Naive thymus-derived CD4-positive, alpha-beta T cell (primary cell): ENCODE data around the gene TNNC2. TPM values are rescaled to one million over a fixed set of nuclear protein-coding genes. Genes with fewer than 3 reads are reported as not detected.
"Not testable (repeated sequence)": the region's sequence is repeated elsewhere in the genome, so short reads cannot be mapped to it uniquely, and the experiment has no call there.

Experiments used
- ATAC-seq: fragments of 150-1000 bp; cut with Tn5 transposase; 2 replicates; pipeline ENCODE4 v1.10.0; 2021; ENCODE audit warnings: mild to moderate bottlenecking, moderate library complexity
- CTCF ChIA-PET: fragments of 350-600 bp; sonication (Branson Sonifier 250); formaldehyde crosslinking; loops from one replicate; lab custom pipeline; 2021; ENCODE audit warnings: antibody characterized with exemption; lab: Charles Lee
- POLR2A ChIA-PET: fragments of 350-600 bp; sonication (Branson Sonifier 250); formaldehyde crosslinking; loops from one replicate; lab custom pipeline; 2021; ENCODE audit warnings: antibody characterized with exemption, inconsistent platforms; lab: Charles Lee
- DNase-seq, 9 donors: peaks; one replicate each; pipeline versions ENCODE4 v3.0.0 to v3.0.0-alpha.2; 2020 to 2022; ENCODE audit warnings: mixed read lengths in 1 of 9
- H3K27ac ChIP-seq: one replicate; pipeline ENCODE4 v1.7.0; 2013; ENCODE audit warnings: mild to moderate bottlenecking, low read depth, low read length, moderate library complexity
- H3K27me3 ChIP-seq, 2 donors: one replicate each; pipeline ENCODE4 v1.7.0; 2013; ENCODE audit warnings: low read length in 2 of 2, mild to moderate bottlenecking in 2 of 2, moderate library complexity in 2 of 2; ENCODE audit not compliant: control insufficient read depth in 2 of 2, insufficient read depth in 2 of 2
- H3K36me3 ChIP-seq, 3 experiments: 1 replicate in 2 of 3; 2 replicates in 1 of 3; pipeline ENCODE4 v1.7.0; 2013; ENCODE audit warnings: low read length in 3 of 3, mild to moderate bottlenecking in 3 of 3, moderate library complexity in 1 of 3; ENCODE audit not compliant: insufficient read depth in 3 of 3, control insufficient read depth in 2 of 3
- H3K4me1 ChIP-seq, 2 donors: one replicate each; pipeline ENCODE4 v1.7.0; 2013; ENCODE audit warnings: low read length in 2 of 2, mild to moderate bottlenecking in 2 of 2, moderate library complexity in 1 of 2; ENCODE audit not compliant: control insufficient read depth in 2 of 2, insufficient read depth in 2 of 2
- H3K4me3 ChIP-seq: 2 replicates; pipeline ENCODE4 v1.7.0; 2013; ENCODE audit warnings: mild to moderate bottlenecking, low read length
- H3K9me3 ChIP-seq, 3 experiments: 1 replicate in 2 of 3; 2 replicates in 1 of 3; pipeline ENCODE4 v1.7.0; 2013; ENCODE audit warnings: low read length in 3 of 3; ENCODE audit not compliant: control insufficient read depth in 2 of 3
- H3K27ac Mint-ChIP-seq, 9 donors: one replicate each; pipeline ENCODE4 v1.8.0; 2020 to 2022; ENCODE audit warnings: mixed read lengths in 9 of 9, mild to moderate bottlenecking in 8 of 9, moderate library complexity in 5 of 9, inconsistent platforms in 2 of 9
- H3K27me3 Mint-ChIP-seq, 5 donors: one replicate each; pipeline ENCODE4 v1.8.0; 2021 to 2022; ENCODE audit warnings: mixed read lengths in 5 of 5, mild to moderate bottlenecking in 1 of 5
- H3K36me3 Mint-ChIP-seq, 5 donors: one replicate each; pipeline ENCODE4 v1.8.0; 2020 to 2022; ENCODE audit warnings: mixed read lengths in 5 of 5, mild to moderate bottlenecking in 3 of 5, inconsistent platforms in 1 of 5
- H3K4me1 Mint-ChIP-seq, 7 donors: one replicate each; pipeline ENCODE4 v1.8.0; 2020 to 2022; ENCODE audit warnings: mixed read lengths in 7 of 7, mild to moderate bottlenecking in 3 of 7, inconsistent platforms in 1 of 7
- H3K4me3 Mint-ChIP-seq, 10 donors: one replicate each; pipeline ENCODE4 v1.8.0; 2020 to 2022; ENCODE audit warnings: mild to moderate bottlenecking in 10 of 10, mixed read lengths in 10 of 10, moderate library complexity in 6 of 10, inconsistent platforms in 2 of 10
- H3K9me3 Mint-ChIP-seq, 11 donors: one replicate each; pipeline ENCODE4 v1.8.0; 2020 to 2022; ENCODE audit warnings: mixed read lengths in 11 of 11, mild to moderate bottlenecking in 4 of 11, inconsistent platforms in 1 of 11, moderate library complexity in 1 of 11
- intact Hi-C, 2 donors: fragments of 100-400 bp; cut with micrococcal nuclease; formaldehyde crosslinking; loops; one replicate each; pipeline ENCODE4 v1.15.1; 2023
- polyA plus RNA-seq, 2 donors: library from polyadenylated mRNA; unstranded; fragments of 300-500 nt; fragmentation: Illumina TruSeq; gene quantifications; one replicate each; pipeline ENCODE4 v1.2.3, GENCODE V29; 2021
- total RNA-seq, 6 experiments: library from RNA in 5 of 6; stranded (reverse) in 5 of 6; gene quantifications; 1 replicate in 5 of 6; 2 replicates in 1 of 6; pipeline ENCODE4 v1.2.3 and lab custom pipeline; 2021 to 2026

Gene TNNC2
- total and polyA plus RNA-seq, 7 experiments from 2014 or later: 0.59 to 1.4 TPM; not detected in 5

GRCh38 chr20:45834797-45835161 is 7.7 kb upstream of the TNNC2 start:
- Histone ChIP-seq H3K4me1 (peaks cover 4 to 5% of the 10 kb centered on the region in 2 donors), H3K4me3 (no peak overlapping the region), H3K27ac (no peak overlapping the region), H3K27me3 (no peaks in the 10 kb centered on the region), H3K9me3 (no peaks in the 10 kb centered on the region), H3K36me3 (no peaks in the 10 kb centered on the region)
- CTCF ChIA-PET: no interaction called here
- POLR2A ChIA-PET: interaction anchor here (0.9 to 1.2 kb wide), 3 partner anchors 11 to 46 kb away, joined by 3 to 5 read pairs (median 4); partner anchors contain the start of gene ZSWIM1
- peaks cover 0 to 2% (median 0%) of the 10 kb centered on the region in 5 donors for H3K36me3 Mint-ChIP-seq
- ATAC-seq (no peak), DNase-seq (no peak)
- peak overlapping the region; percentile 62 to 93 (median 66) for H3K4me3 Mint-ChIP-seq
- H3K9me3 Mint-ChIP-seq: no peaks in the 10 kb centered on the region
- peaks cover 6 to 14% (median 9%) of the 10 kb centered on the region in 7 donors for H3K4me1 Mint-ChIP-seq
- intact Hi-C loops: loop anchor here in 1 of 2 donors (1.0 kb wide), 1 partner anchor 23 kb away; the partner anchor contains the start of genes ACOT8 and ZSWIM3
- peaks cover 0 to 17% (median 0%) of the 10 kb centered on the region in 5 donors for H3K27me3 Mint-ChIP-seq
- peak overlapping the region in 2 of 9 donors; percentile 9 to 59 for H3K27ac Mint-ChIP-seq

DNA sequence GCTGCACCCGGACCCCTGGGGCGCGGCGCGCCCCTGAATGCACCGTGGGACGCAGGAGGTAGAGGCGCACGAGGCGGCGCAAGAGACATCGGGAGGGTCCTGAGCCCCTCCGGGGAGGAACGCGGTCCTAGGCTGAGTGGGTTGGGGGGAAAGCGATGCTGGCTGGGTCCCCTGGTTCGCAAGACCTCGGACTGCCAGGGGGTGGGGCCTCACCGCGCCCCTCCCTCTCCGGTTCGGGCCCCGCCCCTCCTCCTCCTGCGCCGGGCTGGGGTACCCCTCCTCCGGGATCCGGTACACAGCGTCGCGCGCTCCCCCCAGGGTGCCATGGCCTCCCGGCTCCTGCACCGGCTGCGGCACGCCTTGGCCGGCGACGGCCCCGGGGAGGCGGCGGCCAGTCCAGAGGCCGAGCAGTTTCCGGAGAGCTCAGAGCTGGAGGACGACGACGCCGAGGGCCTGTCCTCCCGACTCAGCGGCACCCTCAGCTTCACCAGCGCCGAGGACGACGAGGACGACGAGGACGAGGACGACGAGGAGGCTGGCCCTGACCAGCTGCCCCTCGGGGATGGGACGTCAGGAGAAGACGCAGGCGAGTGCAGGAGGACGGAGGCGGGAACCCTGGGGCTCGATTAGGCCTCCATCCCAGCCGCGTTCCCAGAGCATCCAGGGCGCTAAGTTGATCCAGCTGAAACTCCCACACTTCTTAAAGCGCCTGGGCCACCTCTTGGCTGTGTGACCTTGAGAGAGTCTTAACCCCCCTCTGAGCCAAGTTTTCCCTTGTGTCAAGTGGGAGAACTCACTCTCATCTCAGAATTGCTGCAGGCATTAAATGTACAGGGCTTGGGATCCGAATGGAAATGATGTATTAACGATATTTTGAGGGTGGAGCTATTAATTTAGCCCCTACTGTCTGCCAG is 7.0 kb upstream of the TNNC2 start:
- POLR2A ChIA-PET: interaction anchor here (0.9 to 1.2 kb wide), 4 partner anchors 10 to 47 kb away, joined by 3 to 5 read pairs (median 4); partner anchors contain the start of gene ZSWIM1
- Mint-ChIP-seq H3K27ac (peak overlapping the region in 1 of 9 donors; percentile 59), H3K36me3 (peaks cover 0 to 2% (median 0%) of the 10 kb centered on the region in 5 donors), H3K4me1 (peaks cover 6 to 14% (median 9%) of the 10 kb centered on the region in 7 donors), H3K9me3 (no peaks in the 10 kb centered on the region), H3K4me3 (peak overlapping the region; percentile 62 to 95 (median 88)), H3K27me3 (peaks cover 0 to 17% (median 0%) of the 10 kb centered on the region in 5 donors)
- CTCF ChIA-PET: interaction anchor here (1.0 kb wide), 1 partner anchor 10 kb away, joined by 3 read pairs; no protein-coding TSS in a partner anchor
- Histone ChIP-seq H3K36me3 (no peaks in the 10 kb centered on the region), H3K27ac (peak overlapping the region; percentile 59), H3K9me3 (no peaks in the 10 kb centered on the region), H3K27me3 (no peaks in the 10 kb centered on the region), H3K4me3 (peak overlapping the region; percentile 61), H3K4me1 (peaks cover 4 to 5% of the 10 kb centered on the region in 2 donors)
- ATAC-seq (peak; percentile 74), DNase-seq (peak; percentile 28 to 65 (median 42))
- intact Hi-C loops: loop anchor here (1.0 kb wide), 2 partner anchors 22 to 23 kb away; partner anchors contain the start of genes ACOT8 (in 2 of the 2), ZSWIM3 (in 2 of the 2) and UBE2C (in 1 of the 2)

DNA sequence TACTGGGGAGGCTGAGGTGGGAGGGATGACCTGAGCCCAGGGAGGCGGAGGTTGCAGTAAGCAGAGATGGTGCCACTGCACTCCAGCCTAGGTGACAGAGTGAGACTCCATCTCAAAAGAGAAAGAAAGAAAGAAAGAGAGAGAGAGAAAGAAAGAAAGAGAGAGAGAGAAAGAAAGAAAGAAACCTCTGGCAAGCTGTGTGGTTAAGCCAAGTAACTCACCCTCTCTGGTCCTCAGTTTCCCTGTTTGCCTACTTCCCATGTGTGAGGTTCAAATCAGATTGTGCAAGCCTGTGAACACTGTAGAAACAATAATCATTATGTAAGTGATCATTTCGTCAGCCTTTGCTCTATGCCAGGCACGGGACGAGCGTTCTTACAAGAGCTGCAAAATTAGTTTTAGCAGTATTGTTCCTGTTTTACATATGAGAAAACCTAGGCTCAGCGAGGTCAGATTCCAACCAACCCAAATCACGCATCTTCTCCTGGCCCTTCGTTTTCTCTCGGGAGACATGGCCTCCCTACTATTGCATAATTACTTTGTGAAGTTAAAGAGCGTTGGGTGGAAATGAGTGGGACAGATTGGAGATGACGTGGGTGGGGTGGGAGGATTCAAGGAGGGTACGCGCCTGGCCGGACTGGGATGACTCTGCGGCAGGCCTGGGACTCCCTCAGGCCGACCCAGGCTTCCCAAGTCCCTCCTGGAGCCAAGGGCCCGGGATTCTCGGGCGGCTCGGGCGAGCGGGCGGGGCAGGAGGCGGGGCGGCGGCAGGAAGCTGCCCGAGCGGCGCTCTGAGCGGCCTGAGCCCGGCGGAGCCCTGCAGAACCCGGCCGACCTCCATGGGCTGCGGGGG is 6.1 kb upstream of the TNNC2 start, which contains the start of gene SNX21:
SNX21 (plus strand) TSS at position 770 of the 853 bp plus-strand sequence. CDS start 121 bp downstream, outside the sequence.
- no peaks in the 10 kb centered on the region for H3K27me3 ChIP-seq
- H3K4me1 ChIP-seq: peaks cover 4 to 5% of the 10 kb centered on the region in 2 donors
- ATAC-seq (peak; percentile 68), DNase-seq (peak in 6 of 9 donors; percentile 20 to 44 (median 22))
- Mint-ChIP-seq H3K4me3 (peak within 1 kb of the TSS; percentile 81 to 95 (median 88)), H3K36me3 (peaks cover 0 to 2% (median 0%) of the 10 kb centered on the region in 5 donors), H3K9me3 (no peaks in the 10 kb centered on the region), H3K4me1 (peaks cover 6 to 14% (median 9%) of the 10 kb centered on the region in 7 donors), H3K27me3 (peaks cover 0 to 20% (median 0%) of the 10 kb centered on the region in 5 donors), H3K27ac (peak within 1 kb of the TSS in 8 of 9 donors; percentile 26 to 90 (median 80))
- ChIA-PET CTCF (interaction anchor here (1.0 kb wide), 1 partner anchor 9 kb away, joined by 3 read pairs; no protein-coding TSS in a partner anchor), POLR2A (interaction anchor here (0.6 to 1.0 kb wide), 2 partner anchors 16 to 23 kb away, joined by 3 read pairs; no protein-coding TSS in a partner anchor)
- H3K4me3 ChIP-seq: peak within 1 kb of the TSS; percentile 61
- intact Hi-C loops: loop anchor here in 1 of 2 donors (1.0 kb wide), 2 partner anchors 21 to 24 kb away; partner anchors contain the start of genes ACOT8, UBE2C and ZSWIM3
- no peaks in the 10 kb centered on the region for H3K9me3 ChIP-seq
- no peaks in the 10 kb centered on the region for H3K36me3 ChIP-seq
- peak within 1 kb of the TSS; percentile 59 for H3K27ac ChIP-seq

- Mint-ChIP-seq H3K36me3 (peaks cover 0 to 2% (median 0%) of the 10 kb centered on the region in 5 donors), H3K9me3 (no peaks in the 10 kb centered on the region), H3K27ac (peak overlapping the region in 6 of 9 donors; percentile 17 to 90 (median 78)), H3K27me3 (peaks cover 0 to 21% (median 0%) of the 10 kb centered on the region in 5 donors), H3K4me3 (peak overlapping the region; percentile 81 to 95 (median 88)), H3K4me1 (peaks cover 6 to 14% (median 9%) of the 10 kb centered on the region in 7 donors)
- DNase-seq (no peak), ATAC-seq (no peak)
- ChIA-PET CTCF (interaction anchor here (1.0 kb wide), 1 partner anchor 8 kb away, joined by 3 read pairs; no protein-coding TSS in a partner anchor), POLR2A (interaction anchor here (0.6 to 1.0 kb wide), 2 partner anchors 15 to 24 kb away, joined by 3 read pairs; no protein-coding TSS in a partner anchor)
- H3K36me3 ChIP-seq: no peaks in the 10 kb centered on the region
- H3K27me3 ChIP-seq: no peaks in the 10 kb centered on the region
- H3K9me3 ChIP-seq: no peaks in the 10 kb centered on the region
- no peak overlapping the region for H3K27ac ChIP-seq
- peaks cover 4 to 5% of the 10 kb centered on the region in 2 donors for H3K4me1 ChIP-seq
- H3K4me3 ChIP-seq: no peak overlapping the region
- intact Hi-C loops: loop anchor here in 1 of 2 donors (1.0 kb wide), 2 partner anchors 20 to 25 kb away; partner anchors contain the start of genes ACOT8, UBE2C and ZSWIM3
Observed at GRCh38 chr20:45832619-45833018, 5.5 kb upstream of the TNNC2 start.

DNA sequence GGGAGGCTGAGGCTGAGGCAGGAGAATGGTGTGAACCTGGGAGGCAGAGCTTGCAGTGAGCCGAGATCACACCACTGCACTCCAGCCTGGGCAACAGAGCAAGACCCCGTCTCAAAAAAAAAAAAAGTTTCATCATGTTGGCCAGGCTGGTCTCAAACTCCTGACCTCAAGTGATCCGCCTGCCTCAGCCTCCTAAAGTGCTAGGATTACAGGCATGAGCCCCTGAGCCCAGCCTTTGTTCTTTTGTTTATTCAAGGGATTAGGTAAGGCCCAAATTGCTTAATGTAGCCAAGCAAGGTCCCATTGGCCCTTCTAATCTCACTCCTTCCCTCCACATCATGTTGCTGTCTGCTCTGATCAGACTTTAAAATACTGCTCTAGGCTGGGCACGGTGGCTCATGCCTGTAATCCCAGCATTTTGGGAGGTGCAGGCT is 2.6 kb upstream of the TNNC2 start:
- H3K36me3 Mint-ChIP-seq, H3K9me3 ChIP-seq, H3K4me3 ChIP-seq, H3K27ac ChIP-seq, H3K4me3 Mint-ChIP-seq, DNase-seq, intact Hi-C loops, CTCF ChIA-PET, POLR2A ChIA-PET, H3K9me3 Mint-ChIP-seq, H3K36me3 ChIP-seq, H3K27ac Mint-ChIP-seq, ATAC-seq, H3K27me3 ChIP-seq, H3K4me1 ChIP-seq: not testable (repeated sequence)
- H3K4me1 Mint-ChIP-seq: peaks cover 8 to 17% (median 11%) of the 10 kb centered on the region in 7 donors
- H3K27me3 Mint-ChIP-seq: peaks cover 0 to 24% (median 3%) of the 10 kb centered on the region in 5 donors
